Tibial nerve (tissue), 4 donors: Measurements from ENCODE around the gene MDGA2. TPM values are rescaled to one million over a fixed set of nuclear protein-coding genes. Genes with fewer than 3 reads are reported as not detected.
"Not testable (repeated sequence)": the region's sequence is repeated elsewhere in the genome, so short reads cannot be mapped to it uniquely, and the experiment has no call there.

ENCODE experiments used
- DNase-seq, 2 donors: peaks; one replicate each; pipeline ENCODE4 v3.0.0-alpha.2; 2019; ENCODE audit warnings: low spot score in 2 of 2
- H3K27ac ChIP-seq, 4 donors: fragments of 200-600 bp; sonication (generic) in 3 of 4; one replicate each; pipeline ENCODE4 v1.5.1; 2017 to 2019; ENCODE audit warnings: mild to moderate bottlenecking in 1 of 4
- H3K27me3 ChIP-seq, 2 donors: fragments of 200-600 bp; sonication (generic) in 1 of 2; one replicate each; pipeline versions ENCODE4 v1.5.1 to v1.6.0; 2017 to 2019
- H3K36me3 ChIP-seq, 3 donors: fragments of 200-600 bp; sonication (generic); one replicate each; pipeline ENCODE4 v1.5.1; 2018 to 2019
- H3K4me1 ChIP-seq, 4 donors: fragments of 200-600 bp; sonication (generic) in 3 of 4; one replicate each; pipeline ENCODE4 v1.5.1; 2017 to 2019
- H3K4me3 ChIP-seq, 4 donors: fragments of 200-600 bp; sonication (generic) in 3 of 4; one replicate each; pipeline ENCODE4 v1.5.1; 2017 to 2019; ENCODE audit warnings: mild to moderate bottlenecking in 1 of 4, moderate library complexity in 1 of 4
- H3K9me3 ChIP-seq, 4 donors: fragments of 200-600 bp; sonication (generic) in 3 of 4; one replicate each; pipeline ENCODE4 v1.5.1; 2017 to 2019
- EP300 ChIP-seq, 2 donors: sonication (generic); formaldehyde crosslinking; IDR thresholded peaks; one replicate each; pipeline ENCODE4 v1.6.1; 2017; ENCODE audit warnings: antibody characterized with exemption in 2 of 2, mild to moderate bottlenecking in 1 of 2
- POLR2A ChIP-seq, 2 donors: fragments of 450-650 bp; IDR thresholded peaks; one replicate each; pipeline ENCODE4 v1.6.1; 2017; ENCODE audit warnings: antibody characterized with exemption in 2 of 2, mild to moderate bottlenecking in 2 of 2, moderate library complexity in 2 of 2
- WGBS, 2 donors: methylation state at CpG; one replicate each; pipeline ENCODE4 v1.1.5; 2018; 5-methylcytosine and 5-hydroxymethylcytosine counted together
- total RNA-seq, 4 donors: library from RNA; depleted of rRNA; stranded (reverse); fragments of >200 nt; gene quantifications; one replicate each; pipeline ENCODE4 v1.1.0, GENCODE V29; 2016
- TF ChIP-seq, protein P1 (sequence below), 5 experiments: fragments of 200-600 bp in 3 of 5; fragments of 450-650 bp in 2 of 5; sonication (generic) in 3 of 5; IDR thresholded peaks; one replicate each; pipeline ENCODE4 v1.5.1; 2016 to 2019; ENCODE audit warnings: antibody characterized with exemption in 5 of 5, mild to moderate bottlenecking in 3 of 5, moderate library complexity in 2 of 5

Gene MDGA2
- total RNA-seq, 4 donors from 2014 or later = under 0.01 TPM; not detected in 3

DNA sequence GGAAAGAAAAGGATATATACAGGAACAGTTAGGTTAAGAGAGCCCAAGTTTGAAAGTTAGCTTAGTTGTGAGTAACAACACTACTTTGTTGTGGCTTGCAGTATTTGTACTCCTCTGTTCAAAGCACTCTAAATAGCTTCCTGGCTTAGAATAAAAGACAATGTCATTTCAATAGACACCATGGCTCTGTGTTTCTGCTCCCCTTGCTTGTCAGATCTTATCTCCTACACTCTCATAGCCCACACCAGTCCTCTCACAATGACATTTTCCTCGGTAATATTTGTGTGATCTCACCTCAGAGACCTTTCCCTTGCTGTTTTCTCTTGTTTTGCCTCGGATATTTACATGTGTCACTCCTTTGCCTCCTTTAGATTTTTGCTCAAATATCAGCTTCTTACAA, 418.4 kb downstream of the MDGA2 start:
- 40 to 59% methylated on average over 2 of the region's 2 CpGs for WGBS, 2 donors
- H3K4me1 ChIP-seq = no peaks in the 10 kb centered on the region
- no peaks in the 10 kb centered on the region for H3K36me3 ChIP-seq
- no peak overlapping the region for H3K27ac ChIP-seq
- H3K9me3 ChIP-seq = no peaks in the 10 kb centered on the region
- TF ChIP-seq, protein P1, sequence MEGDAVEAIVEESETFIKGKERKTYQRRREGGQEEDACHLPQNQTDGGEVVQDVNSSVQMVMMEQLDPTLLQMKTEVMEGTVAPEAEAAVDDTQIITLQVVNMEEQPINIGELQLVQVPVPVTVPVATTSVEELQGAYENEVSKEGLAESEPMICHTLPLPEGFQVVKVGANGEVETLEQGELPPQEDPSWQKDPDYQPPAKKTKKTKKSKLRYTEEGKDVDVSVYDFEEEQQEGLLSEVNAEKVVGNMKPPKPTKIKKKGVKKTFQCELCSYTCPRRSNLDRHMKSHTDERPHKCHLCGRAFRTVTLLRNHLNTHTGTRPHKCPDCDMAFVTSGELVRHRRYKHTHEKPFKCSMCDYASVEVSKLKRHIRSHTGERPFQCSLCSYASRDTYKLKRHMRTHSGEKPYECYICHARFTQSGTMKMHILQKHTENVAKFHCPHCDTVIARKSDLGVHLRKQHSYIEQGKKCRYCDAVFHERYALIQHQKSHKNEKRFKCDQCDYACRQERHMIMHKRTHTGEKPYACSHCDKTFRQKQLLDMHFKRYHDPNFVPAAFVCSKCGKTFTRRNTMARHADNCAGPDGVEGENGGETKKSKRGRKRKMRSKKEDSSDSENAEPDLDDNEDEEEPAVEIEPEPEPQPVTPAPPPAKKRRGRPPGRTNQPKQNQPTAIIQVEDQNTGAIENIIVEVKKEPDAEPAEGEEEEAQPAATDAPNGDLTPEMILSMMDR (IDR thresholded peaks at IDR 0.05) = no peak
- TF ChIP-seq POLR2A (IDR thresholded peaks at IDR 0.05) (no peak), EP300 (IDR thresholded peaks at IDR 0.05) (no peak)
- no peaks in the 10 kb centered on the region for H3K27me3 ChIP-seq
- H3K4me3 ChIP-seq = no peak overlapping the region
- DNase-seq = no peak

DNA sequence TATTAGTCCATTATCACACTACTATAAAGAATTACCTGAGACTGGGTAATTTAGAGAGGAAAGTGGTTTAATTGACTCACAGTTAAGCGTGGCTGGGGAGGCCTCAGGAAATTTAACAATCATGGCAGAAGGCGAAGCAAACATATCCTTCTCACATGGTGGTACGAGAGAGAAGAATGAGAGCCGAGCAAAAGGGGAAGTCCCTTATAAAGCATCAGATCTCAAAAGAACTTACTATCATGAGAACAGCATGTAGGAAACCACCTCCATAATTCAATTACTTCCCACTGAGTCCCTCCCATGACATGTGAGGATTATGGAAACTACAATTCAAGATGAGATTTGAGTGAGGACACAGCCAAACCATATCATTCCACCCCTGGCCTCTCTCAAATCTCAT, 422.6 kb downstream of the MDGA2 start:
- H3K4me3 ChIP-seq = no peak overlapping the region
- no peak for TF ChIP-seq EP300 (IDR thresholded peaks at IDR 0.05)
- TF ChIP-seq, protein P1 (IDR thresholded peaks at IDR 0.05) = no peak
- TF ChIP-seq POLR2A (IDR thresholded peaks at IDR 0.05) = no peak
- WGBS, 2 donors = 79 to 82% methylated on average over 4 of the region's 4 CpGs
- H3K9me3 ChIP-seq = no peaks in the 10 kb centered on the region
- H3K27me3 ChIP-seq = no peaks in the 10 kb centered on the region
- no peaks in the 10 kb centered on the region for H3K4me1 ChIP-seq
- DNase-seq = no peak
- H3K36me3 ChIP-seq = no peaks in the 10 kb centered on the region
- no peak overlapping the region for H3K27ac ChIP-seq

DNA sequence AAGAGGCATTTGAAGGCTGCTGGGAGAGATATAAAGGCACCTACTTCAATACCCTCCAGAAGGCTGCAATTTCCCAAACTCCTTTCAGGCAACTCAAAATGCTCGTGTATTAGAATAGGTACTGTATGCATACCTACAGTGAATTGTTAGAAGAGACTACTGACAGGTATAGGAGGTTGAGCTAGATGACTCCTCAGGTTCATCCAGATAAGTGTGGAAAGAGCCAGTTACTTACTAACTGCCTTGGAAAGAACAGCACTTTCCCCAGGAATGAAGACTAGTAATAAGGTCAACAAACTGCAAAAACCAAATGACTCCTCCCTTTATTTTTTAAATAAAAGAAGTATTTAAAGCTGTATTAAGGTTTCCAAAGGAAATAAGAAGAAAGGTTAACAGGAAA, 429.0 kb downstream of the MDGA2 start:
- Histone ChIP-seq H3K4me3 (no peak overlapping the region), H3K4me1 (no peaks in the 10 kb centered on the region), H3K27me3 (no peaks in the 10 kb centered on the region), H3K36me3 (no peaks in the 10 kb centered on the region), H3K9me3 (no peaks in the 10 kb centered on the region), H3K27ac (no peak overlapping the region)
- TF ChIP-seq EP300 (IDR thresholded peaks at IDR 0.05) = no peak
- TF ChIP-seq, protein P1 (IDR thresholded peaks at IDR 0.05) = no peak
- TF ChIP-seq POLR2A (IDR thresholded peaks at IDR 0.05) = no peak
- no peak for DNase-seq
- 88 to 94% methylated on average over 1 of the region's 1 CpG for WGBS, 2 donors

DNA sequence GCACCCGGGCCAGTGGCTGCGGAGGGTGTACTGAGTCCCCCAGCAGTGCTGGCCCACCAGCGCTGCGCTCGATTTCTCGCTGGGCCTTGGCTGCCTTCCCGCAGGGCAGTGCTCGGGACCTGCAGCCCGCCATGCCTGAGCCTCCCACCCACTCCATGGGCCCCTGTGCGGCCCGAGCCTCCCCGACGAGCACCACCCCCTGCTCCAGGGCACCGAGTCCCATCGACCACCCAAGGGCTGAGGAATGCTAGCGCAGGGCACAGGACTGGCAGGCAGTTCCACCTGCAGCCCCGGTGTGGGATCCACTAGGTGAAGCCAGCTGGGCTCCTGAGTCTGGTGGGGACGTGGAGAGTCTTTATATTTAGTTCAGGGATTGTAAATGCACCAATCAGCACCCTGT, 432.8 kb downstream of the MDGA2 start:
- H3K36me3 ChIP-seq, H3K4me1 ChIP-seq, DNase-seq, H3K9me3 ChIP-seq, H3K27me3 ChIP-seq, H3K4me3 ChIP-seq, H3K27ac ChIP-seq: not testable (repeated sequence)
- WGBS, 2 donors = 80 to 85% methylated on average over 4 to 10 of the region's 18 CpGs

DNA sequence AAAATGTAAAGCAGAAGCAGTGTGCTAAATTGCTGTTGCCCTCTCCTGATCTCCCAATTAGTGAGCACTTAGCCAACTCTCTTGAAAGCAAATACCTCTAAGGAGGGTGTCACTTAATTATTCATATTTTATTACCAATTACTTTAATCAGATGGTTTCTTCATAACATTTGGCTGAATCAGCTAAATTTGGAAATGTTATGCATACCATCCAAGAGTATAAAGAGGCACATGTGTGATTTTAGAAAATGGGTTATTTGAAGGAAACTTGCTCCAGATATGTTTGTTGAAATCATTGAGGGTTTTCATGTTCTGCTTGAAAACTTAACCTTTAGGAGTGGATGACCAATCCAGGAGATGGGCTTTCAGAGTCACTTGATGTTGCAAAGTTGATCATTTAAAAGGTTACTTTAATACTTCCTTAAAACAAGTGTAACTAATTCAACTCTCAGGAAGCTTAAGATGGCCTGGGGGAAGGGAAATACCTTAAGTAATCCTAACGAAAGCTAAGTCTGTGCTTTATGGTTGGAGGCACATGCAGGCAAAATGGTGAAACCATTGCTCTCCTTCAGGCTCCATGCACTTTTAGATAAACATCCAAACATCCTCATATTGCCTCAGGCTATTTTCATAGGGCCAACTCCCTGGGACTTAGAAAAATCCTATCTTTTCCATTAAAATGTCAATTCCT, 434.5 kb downstream of the MDGA2 start:
- 50 to 71% methylated on average over 1 of the region's 1 CpG for WGBS, 2 donors

More for the DNA sequence above, 434.5 kb downstream of the MDGA2 start:
- Histone ChIP-seq H3K4me1 (no peaks in the 10 kb centered on the region), H3K4me3 (no peak overlapping the region), H3K9me3 (no peaks in the 10 kb centered on the region), H3K36me3 (no peaks in the 10 kb centered on the region), H3K27ac (no peak overlapping the region), H3K27me3 (no peaks in the 10 kb centered on the region)
- DNase-seq = no peak
- TF ChIP-seq EP300 (IDR thresholded peaks at IDR 0.05) (no peak), POLR2A (IDR thresholded peaks at IDR 0.05) (no peak)
- TF ChIP-seq, protein P1 (IDR thresholded peaks at IDR 0.05) = no peak
